Measurements from ENCODE around the gene DCAF11.

The DCAF11 gene

GRCh38 chr14:24116128-24116814 is 1.7 kb downstream of the DCAF11 start:
- no peak for DNase-seq

DNA sequence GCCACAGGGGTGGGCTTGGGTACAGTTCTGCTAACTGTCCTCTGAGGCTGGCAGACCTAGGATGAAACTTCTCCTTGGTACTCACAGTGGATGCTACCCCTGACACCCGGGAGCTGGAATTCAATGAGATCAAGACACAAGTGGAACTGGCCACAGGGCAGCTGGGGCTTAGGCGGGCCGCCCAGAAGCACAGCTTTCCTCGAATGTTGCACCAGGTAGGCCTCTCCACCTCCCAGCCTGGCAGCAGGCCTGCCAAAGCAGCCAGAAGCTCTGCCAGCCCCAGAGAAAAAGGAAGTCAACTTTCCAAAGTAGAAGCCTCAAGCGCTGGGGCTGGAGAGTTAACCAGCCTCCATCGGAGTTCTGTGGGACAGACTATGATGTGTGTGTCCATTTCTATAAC is 2.6 kb downstream of the DCAF11 start:
- DNase-seq, result no peak

DNA sequence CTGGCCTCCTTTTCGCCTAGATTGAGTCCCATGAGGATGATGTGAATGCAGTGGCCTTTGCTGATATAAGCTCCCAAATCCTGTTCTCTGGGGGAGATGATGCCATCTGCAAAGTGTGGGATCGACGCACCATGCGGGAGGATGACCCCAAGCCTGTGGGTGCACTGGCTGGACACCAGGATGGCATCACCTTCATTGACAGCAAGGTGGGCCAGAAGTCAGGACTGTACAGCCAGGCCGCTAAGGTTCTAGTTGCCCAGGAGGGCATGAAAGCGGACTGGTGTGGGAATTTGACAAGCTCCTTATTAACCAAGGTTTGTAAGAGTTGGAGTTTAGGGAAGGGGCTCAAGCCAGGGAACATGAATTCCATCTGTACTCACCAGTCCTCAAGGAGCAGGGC is 5.1 kb downstream of the DCAF11 start:
- DNase-seq, result no peak

DNA sequence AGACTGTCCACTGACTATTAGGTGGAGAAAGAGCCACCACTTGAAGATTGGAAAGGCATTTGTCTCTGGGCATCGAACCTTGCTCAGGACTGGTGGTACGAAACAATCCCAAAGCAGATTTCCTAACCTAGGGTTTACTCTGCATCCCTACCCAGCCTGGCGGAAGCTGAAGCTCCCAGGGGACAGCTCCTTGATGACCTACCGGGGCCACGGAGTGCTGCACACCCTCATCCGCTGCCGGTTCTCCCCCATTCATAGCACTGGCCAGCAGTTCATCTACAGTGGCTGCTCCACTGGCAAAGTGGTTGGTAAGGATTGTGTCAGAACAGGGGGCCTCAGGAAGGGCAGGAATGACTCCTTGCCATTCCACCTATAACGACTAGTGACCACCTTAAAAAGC is 6.6 kb downstream of the DCAF11 start:
- no peak for DNase-seq

- no peak for DNase-seq
Measured at GRCh38 chr14:24122416-24122815, 7.8 kb downstream of the DCAF11 start.

- no peak for DNase-seq
Measured at GRCh38 chr14:24122898-24123297, 8.3 kb downstream of the DCAF11 start.

- DNase-seq, result no peak
Measured at GRCh38 chr14:24123424-24124417, 9.1 kb downstream of the DCAF11 start.

- no peak for DNase-seq
Measured at GRCh38 chr14:24126939-24127338, 12.4 kb downstream of the DCAF11 start.

GRCh38 chr14:24127673-24128072 is 13.1 kb downstream of the DCAF11 start:
- DNase-seq, result no peak

GRCh38 chr14:24129410-24129998 is 14.9 kb downstream of the DCAF11 start:
- DNase-seq, result no peak

GRCh38 chr14:24130380-24130716 is 15.8 kb downstream of the DCAF11 start, which contains the start of gene FITM1:
TSS of gene FITM1 (plus strand) at chr14:24130659. CDS start at chr14:24131564, 905 bp downstream.
- DNase-seq, result no peak

GRCh38 chr14:24130717-24131548 is 16.4 kb downstream of the DCAF11 start:
- no peak for DNase-seq

- DNase-seq, result no peak
Measured at GRCh38 chr14:24131549-24131966, 17.0 kb downstream of the DCAF11 start.

GRCh38 chr14:24132061-24132685 is 17.6 kb downstream of the DCAF11 start:
- no peak for DNase-seq

- DNase-seq, result no peak
Measured at GRCh38 chr14:24132976-24133375, 18.4 kb downstream of the DCAF11 start.

GRCh38 chr14:24133735-24134134 is 19.2 kb downstream of the DCAF11 start:
- DNase-seq, result no peak

GRCh38 chr14:24135584-24135833 is 20.9 kb downstream of the DCAF11 start:
- peak in 2 of 56 donors; percentile 44 to 49 for DNase-seq

- peak; percentile 48 to 95 (median 89) for DNase-seq
Measured at GRCh38 chr14:24135834-24136683, 21.5 kb downstream of the DCAF11 start, which contains the start of gene PSME1. TSS of gene PSME1 (plus strand) at chr14:24136194. CDS start at chr14:24136263, 69 bp downstream.

- no peak for DNase-seq
Measured at GRCh38 chr14:24136684-24137528, 22.3 kb downstream of the DCAF11 start.
